SK-N-MC (cell line): ENCODE measurements around the gene SNX6.

Experiments
- EZH2 ChIP-seq: fragments of 200-600 bp; sonication (generic); IDR thresholded peaks from one replicate; pipeline ENCODE4 v1.6.1; 2017; ENCODE audit warnings: antibody characterized with exemption
- FOXP2 ChIP-seq: optimal IDR thresholded peaks from 2 replicates; pipeline ENCODE3; 2011; ENCODE audit warnings: mild to moderate bottlenecking, moderate library complexity; ENCODE audit not compliant: insufficient read depth; ENCODE audit errors: extremely low read length, control extremely low read depth
- POLR2AphosphoS5 ChIP-seq: IDR thresholded peaks from 2 replicates; pipeline ENCODE4 v1.6.1; 2012; ENCODE audit warnings: mild to moderate bottlenecking, low read depth, low read length, borderline replicate concordance

- TF ChIP-seq POLR2AphosphoS5 (no peak), EZH2 (no peak), FOXP2 (no peak)
Measured at GRCh38 chr14:34620115-34620514, 9.8 kb downstream of the SNX6 start.
